Thymus (tissue), 11 donors: Measurements from ENCODE around the gene PPP1R37. TPM values are rescaled to one million over a fixed set of nuclear protein-coding genes. Genes with fewer than 3 reads are reported as not detected.

ENCODE experiments used
- DNase-seq, 9 donors: peaks; one replicate each; pipeline ENCODE4 v3.0.0-alpha.2; 2013; ENCODE audit warnings: low spot score in 9 of 9, low read depth in 6 of 9, missing footprints in 1 of 9
- H3K27ac ChIP-seq, 2 donors: one replicate each; pipeline ENCODE4 v1.5.1; 2013; ENCODE audit warnings: control low read depth in 1 of 2, low read depth in 1 of 2, low read length in 1 of 2, mild to moderate bottlenecking in 1 of 2, moderate library complexity in 1 of 2
- H3K27me3 ChIP-seq, 2 donors: one replicate each; pipeline ENCODE4 v1.5.1; 2013; ENCODE audit warnings: low read length in 1 of 2; ENCODE audit not compliant: control insufficient read depth in 2 of 2, insufficient read depth in 1 of 2
- H3K36me3 ChIP-seq, 2 donors: one replicate each; pipeline ENCODE4 v1.5.1; 2013; ENCODE audit warnings: low read length in 1 of 2, mild to moderate bottlenecking in 1 of 2, moderate library complexity in 1 of 2; ENCODE audit not compliant: control insufficient read depth in 2 of 2, insufficient read depth in 2 of 2
- H3K4me1 ChIP-seq, 2 donors: one replicate each; pipeline ENCODE4 v1.5.1; 2013; ENCODE audit warnings: low read length in 2 of 2; ENCODE audit not compliant: control insufficient read depth in 2 of 2, insufficient read depth in 2 of 2
- H3K4me3 ChIP-seq, 2 donors: one replicate each; pipeline ENCODE4 v1.5.1; 2013; ENCODE audit warnings: low read length in 2 of 2, control low read depth in 1 of 2, mild to moderate bottlenecking in 1 of 2
- H3K9me3 ChIP-seq, 2 donors: one replicate each; pipeline ENCODE4 v1.5.1; 2013; ENCODE audit warnings: low read length in 1 of 2, mild to moderate bottlenecking in 1 of 2; ENCODE audit not compliant: control insufficient read depth in 2 of 2, insufficient read depth in 1 of 2
- WGBS: extraction: QIAGEN DNeasy Blood & Tissue Kit; methylation state at CpG from one replicate; pipeline ENCODE4 v1.1.7; 2013; 5-methylcytosine and 5-hydroxymethylcytosine counted together
- polyA plus RNA-seq: library from polyadenylated mRNA; stranded (reverse); fragments of 200-250 nt; gene quantifications from one replicate; pipeline ENCODE4 v1.2.3, GENCODE V29; 2013
- total RNA-seq: library from RNA; stranded (reverse); fragments of 120-200 nt; gene quantifications from one replicate; pipeline ENCODE4 v1.2.4, GENCODE V29; 2013
- donor health status: healthy.

The PPP1R37 gene
- total and polyA plus RNA-seq, 2 donors, result 16.5 to 39.3 TPM

GRCh38 chr19:45179072-45179891, 86.3 kb downstream of the PPP1R37 start:
- DNase-seq, result peak in 1 of 9 donors; percentile 21
- Histone ChIP-seq H3K4me1 (peaks cover 18 to 22% of the 10 kb centered on the region in 2 donors), H3K27me3 (peaks cover 0 to 2% of the 10 kb centered on the region in 2 donors), H3K36me3 (peaks cover 3 to 5% of the 10 kb centered on the region in 2 donors), H3K4me3 (peak overlapping the region; percentile 76 to 89), H3K27ac (peak overlapping the region; percentile 84 to 90), H3K9me3 (no peaks in the 10 kb centered on the region)
- 8% methylated on average over 97 of the region's 97 CpGs for WGBS

DNA sequence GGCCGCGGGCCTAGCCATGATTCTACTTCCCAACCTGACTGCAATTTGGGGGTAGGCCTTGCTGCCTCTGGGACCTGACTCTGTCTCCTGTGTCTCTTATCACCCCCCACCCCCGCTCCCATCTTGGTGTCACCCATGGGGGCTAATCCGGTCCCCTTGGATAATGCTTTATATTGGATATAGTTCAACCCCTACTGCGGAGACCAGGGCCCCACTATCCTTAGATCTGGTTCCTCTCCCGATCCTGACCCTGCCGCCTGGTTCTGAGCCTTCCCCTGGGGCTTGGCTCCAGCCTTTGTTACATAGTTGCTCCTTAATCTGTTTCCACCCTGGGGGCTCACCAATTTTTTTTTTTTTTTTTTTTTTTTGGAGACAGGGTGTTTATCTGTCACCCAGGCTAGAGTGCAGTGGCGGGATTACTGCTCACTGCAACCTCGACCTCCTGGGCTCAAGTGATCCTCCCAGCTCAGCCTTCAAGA, 87.0 kb downstream of the PPP1R37 start:
- H3K4me1 ChIP-seq, result peaks cover 18 to 22% of the 10 kb centered on the region in 2 donors
- no peak for DNase-seq
- 79% methylated on average over 9 of the region's 9 CpGs for WGBS

DNA sequence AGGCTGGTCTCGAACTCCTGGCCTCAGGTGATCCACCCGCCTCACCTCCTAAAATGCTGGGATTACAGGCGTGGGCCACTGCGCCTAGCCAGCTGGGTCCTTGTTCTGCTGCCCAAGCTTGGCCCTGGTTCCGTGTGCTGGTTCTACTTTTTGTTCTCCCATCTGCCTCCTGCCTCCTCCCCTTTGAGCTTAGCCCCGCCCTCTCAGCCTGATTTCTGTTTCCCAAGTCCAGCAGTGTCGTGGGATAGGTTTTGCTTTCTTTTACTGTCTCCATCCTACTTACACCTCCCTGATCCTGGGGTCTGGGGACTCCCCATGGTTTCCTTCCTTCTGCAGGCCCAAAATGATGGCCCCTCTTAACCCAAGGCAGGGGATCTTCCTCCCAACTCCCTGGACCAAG, 88.0 kb downstream of the PPP1R37 start:
- Histone ChIP-seq H3K9me3 (no peaks in the 10 kb centered on the region), H3K27ac (no peak overlapping the region), H3K36me3 (peaks cover 3 to 5% of the 10 kb centered on the region in 2 donors), H3K4me3 (no peak overlapping the region), H3K4me1 (peaks cover 18 to 22% of the 10 kb centered on the region in 2 donors), H3K27me3 (peaks cover 0 to 2% of the 10 kb centered on the region in 2 donors)
- WGBS, result 96% methylated on average over 7 of the region's 7 CpGs
- DNase-seq, result no peak

More for the DNA sequence above, 87.0 kb downstream of the PPP1R37 start:
- Histone ChIP-seq H3K27me3 (peaks cover 0 to 2% of the 10 kb centered on the region in 2 donors), H3K4me3 (peak overlapping the region; percentile 16 to 76), H3K36me3 (peaks cover 3 to 5% of the 10 kb centered on the region in 2 donors), H3K9me3 (no peaks in the 10 kb centered on the region), H3K27ac (no peak overlapping the region)

DNA sequence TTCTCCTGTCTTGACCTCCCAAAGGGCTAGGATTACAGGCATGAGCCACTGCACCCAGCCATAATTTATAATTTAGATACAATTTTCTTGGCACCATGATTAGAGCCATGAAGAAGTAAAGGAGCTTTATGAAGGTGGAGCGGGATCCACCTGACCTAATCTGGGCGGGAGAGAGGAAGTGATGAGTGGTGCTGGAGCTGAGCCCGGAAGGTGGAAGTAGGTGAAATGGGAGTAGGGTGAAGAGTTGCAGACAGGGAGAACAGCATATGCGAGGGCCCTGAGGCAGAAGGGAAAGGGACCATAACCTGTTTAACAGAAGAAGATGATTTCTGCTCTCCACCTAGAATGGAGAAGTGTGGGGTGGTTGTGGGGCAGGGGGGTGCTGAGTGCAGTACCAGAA, 89.8 kb downstream of the PPP1R37 start:
- 96% methylated on average over 4 of the region's 4 CpGs for WGBS
- H3K4me3 ChIP-seq, result no peak overlapping the region
- H3K27ac ChIP-seq, result no peak overlapping the region
- H3K27me3 ChIP-seq, result peaks cover 0 to 2% of the 10 kb centered on the region in 2 donors
- H3K9me3 ChIP-seq, result no peaks in the 10 kb centered on the region
- peaks cover 3 to 5% of the 10 kb centered on the region in 2 donors for H3K36me3 ChIP-seq
- H3K4me1 ChIP-seq, result peaks cover 11 to 17% of the 10 kb centered on the region in 2 donors
- DNase-seq, result no peak

GRCh38 chr19:45184115-45184514, 91.1 kb downstream of the PPP1R37 start:
- Histone ChIP-seq H3K27me3 (peaks cover 0 to 2% of the 10 kb centered on the region in 2 donors), H3K4me1 (peaks cover 11 to 12% of the 10 kb centered on the region in 2 donors), H3K27ac (no peak overlapping the region), H3K36me3 (peaks cover 3 to 5% of the 10 kb centered on the region in 2 donors), H3K4me3 (no peak overlapping the region), H3K9me3 (no peaks in the 10 kb centered on the region)
- no peak for DNase-seq
- 97% methylated on average over 5 of the region's 5 CpGs for WGBS

DNA sequence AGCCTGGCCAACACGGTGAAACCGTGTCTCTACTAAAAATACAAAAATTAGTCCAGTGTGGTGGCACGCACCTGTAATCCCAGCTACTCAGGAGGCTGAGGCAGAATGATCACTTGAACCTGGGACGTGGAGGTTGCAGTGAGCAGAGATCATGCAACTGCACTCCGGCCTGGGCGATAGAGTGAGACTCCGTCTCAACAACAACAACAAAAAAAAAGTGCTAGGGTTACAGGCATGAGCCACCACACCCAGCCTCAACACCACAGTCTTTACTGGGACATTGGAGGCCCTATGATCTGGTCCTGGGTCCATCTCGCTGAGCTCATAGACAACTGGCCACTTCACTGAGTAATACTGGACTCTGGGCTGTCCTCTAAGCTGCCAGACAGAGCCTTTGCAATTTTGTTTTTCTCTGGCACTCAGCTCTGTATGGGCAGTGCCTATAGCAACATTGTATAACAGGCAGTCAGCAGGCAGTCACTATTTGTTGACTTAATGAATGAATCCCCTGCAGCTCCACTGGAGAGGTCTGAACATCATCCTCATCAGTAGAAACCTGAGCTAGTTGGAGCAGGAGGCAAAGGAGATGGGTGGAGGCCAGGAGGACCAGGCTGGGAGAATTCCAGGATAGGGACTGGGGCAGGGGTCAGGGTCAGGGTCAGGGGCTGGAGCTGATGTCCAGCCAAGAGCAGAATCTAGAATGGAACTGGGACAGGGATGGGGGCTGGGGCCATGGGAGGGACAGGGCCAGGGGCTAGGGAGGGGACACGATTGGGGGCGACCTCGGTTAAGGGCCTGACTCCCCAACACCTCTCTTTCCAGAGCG, 93.7 kb downstream of the PPP1R37 start:
- no peaks in the 10 kb centered on the region for H3K9me3 ChIP-seq
- no peaks in the 10 kb centered on the region for H3K36me3 ChIP-seq
- no peak overlapping the region for H3K4me3 ChIP-seq
- H3K4me1 ChIP-seq, result peaks cover 0 to 3% of the 10 kb centered on the region in 2 donors
- no peak for DNase-seq
- no peak overlapping the region for H3K27ac ChIP-seq
- 98% methylated on average over 12 of the region's 12 CpGs for WGBS
- H3K27me3 ChIP-seq, result no peaks in the 10 kb centered on the region

- Histone ChIP-seq H3K27me3 (no peaks in the 10 kb centered on the region), H3K9me3 (no peaks in the 10 kb centered on the region), H3K36me3 (no peaks in the 10 kb centered on the region), H3K4me3 (no peak overlapping the region), H3K27ac (no peak overlapping the region), H3K4me1 (peaks cover 0 to 3% of the 10 kb centered on the region in 2 donors)
- WGBS, result 41% methylated on average over 12 of the region's 12 CpGs
- peak in 7 of 9 donors; percentile 36 to 76 (median 48) for DNase-seq
These were observed 94.6 kb downstream of the PPP1R37 start for GRCh38 chr19:45187421-45188100.

DNA sequence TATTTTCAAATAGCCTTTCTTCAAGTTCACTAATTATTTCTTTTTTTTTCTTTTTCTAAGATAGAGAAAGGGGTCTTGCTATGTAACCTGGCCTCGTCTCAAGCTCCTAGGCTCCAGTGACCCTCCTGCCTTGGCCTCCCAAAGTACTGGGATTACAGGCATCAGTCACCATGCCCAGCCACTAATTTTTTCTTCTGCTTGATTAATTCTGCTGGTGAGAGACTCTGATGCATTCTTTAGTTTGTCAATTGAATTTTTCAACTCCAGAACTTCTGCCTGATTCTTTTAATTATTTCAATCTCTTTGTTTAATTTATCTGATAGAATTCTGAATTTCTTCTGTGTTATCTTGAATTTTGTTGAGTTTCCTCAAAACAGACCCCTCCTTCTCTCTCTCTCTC, 97.0 kb downstream of the PPP1R37 start:
- Histone ChIP-seq H3K36me3 (no peaks in the 10 kb centered on the region), H3K27ac (no peak overlapping the region), H3K4me3 (no peak overlapping the region), H3K9me3 (no peaks in the 10 kb centered on the region), H3K4me1 (peaks cover 0 to 3% of the 10 kb centered on the region in 2 donors), H3K27me3 (no peaks in the 10 kb centered on the region)
- no peak for DNase-seq
- WGBS, result 90% methylated on average over 1 of the region's 1 CpG
